ENCODE measurements around the gene LAMTOR5. TPM values are rescaled to one million over a fixed set of nuclear protein-coding genes. Genes with fewer than 3 reads are reported as not detected.
"Not testable (repeated sequence)": the region's sequence is repeated elsewhere in the genome, so short reads cannot be mapped to it uniquely, and the experiment has no call there.

The LAMTOR5 gene
- total RNA-seq, 1 donor from 2014 or later, result 266 TPM

DNA sequence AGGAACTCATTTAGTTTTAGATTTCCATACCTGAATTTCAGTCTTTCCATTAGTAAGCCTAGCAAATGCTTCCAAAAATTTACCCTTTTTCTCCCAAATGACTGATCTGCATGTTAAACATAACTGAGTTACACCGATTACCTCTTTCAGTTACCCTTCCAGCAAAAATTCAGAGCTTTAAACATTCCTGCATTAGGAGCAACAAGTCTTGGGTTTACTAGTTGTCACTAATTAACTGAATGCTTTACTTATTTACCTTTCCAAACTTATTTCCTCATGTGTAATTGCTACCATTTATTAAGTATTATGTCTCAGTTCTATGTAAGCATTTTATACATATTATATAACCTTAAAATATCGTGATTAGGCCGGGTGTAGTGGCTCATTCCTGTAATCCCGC, 3.1 kb downstream of the LAMTOR5 start:
- Histone ChIP-seq H3K4me1 (peaks cover 42% of the 10 kb centered on the region), H3K27me3 (ENCODE audit: low read depth) (no peaks in the 10 kb centered on the region), H3K4me3 (no peak overlapping the region), H3K36me3 (peaks cover 65% of the 10 kb centered on the region), H3K27ac (replicated peaks) (no peak overlapping the region), H3K9me3 (replicated peaks) (no peaks in the 10 kb centered on the region)
- no peak for DNase-seq
- intact Hi-C loops (cut with micrococcal nuclease), result loop anchor here (5.0 kb wide), 1 partner anchor 57 kb away; no protein-coding TSS in a partner anchor
- TF ChIP-seq, protein P1, sequence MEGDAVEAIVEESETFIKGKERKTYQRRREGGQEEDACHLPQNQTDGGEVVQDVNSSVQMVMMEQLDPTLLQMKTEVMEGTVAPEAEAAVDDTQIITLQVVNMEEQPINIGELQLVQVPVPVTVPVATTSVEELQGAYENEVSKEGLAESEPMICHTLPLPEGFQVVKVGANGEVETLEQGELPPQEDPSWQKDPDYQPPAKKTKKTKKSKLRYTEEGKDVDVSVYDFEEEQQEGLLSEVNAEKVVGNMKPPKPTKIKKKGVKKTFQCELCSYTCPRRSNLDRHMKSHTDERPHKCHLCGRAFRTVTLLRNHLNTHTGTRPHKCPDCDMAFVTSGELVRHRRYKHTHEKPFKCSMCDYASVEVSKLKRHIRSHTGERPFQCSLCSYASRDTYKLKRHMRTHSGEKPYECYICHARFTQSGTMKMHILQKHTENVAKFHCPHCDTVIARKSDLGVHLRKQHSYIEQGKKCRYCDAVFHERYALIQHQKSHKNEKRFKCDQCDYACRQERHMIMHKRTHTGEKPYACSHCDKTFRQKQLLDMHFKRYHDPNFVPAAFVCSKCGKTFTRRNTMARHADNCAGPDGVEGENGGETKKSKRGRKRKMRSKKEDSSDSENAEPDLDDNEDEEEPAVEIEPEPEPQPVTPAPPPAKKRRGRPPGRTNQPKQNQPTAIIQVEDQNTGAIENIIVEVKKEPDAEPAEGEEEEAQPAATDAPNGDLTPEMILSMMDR (IDR thresholded peaks at IDR 0.05; ENCODE audit: borderline replicate concordance), result no peak

DNA sequence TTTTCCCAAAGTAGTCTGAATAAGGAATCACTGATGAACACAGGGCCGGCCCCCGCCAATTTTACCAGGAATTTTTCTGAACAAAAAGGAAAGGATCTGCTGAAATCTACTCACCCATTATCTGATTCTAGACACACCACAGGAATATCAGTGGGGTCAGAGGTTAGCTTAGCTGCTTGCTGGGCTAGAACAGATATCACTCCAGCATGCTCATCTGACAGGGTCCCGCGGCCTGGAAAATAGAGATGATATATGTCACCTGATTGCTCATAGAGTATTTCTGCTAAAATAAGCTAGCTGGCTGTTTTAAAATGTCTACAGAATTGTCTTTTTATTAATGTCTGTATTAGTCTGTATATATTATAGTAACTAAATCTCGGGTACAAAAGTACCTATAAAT, 3.7 kb downstream of the LAMTOR5 start:
- intact Hi-C loops (cut with micrococcal nuclease), result loop anchor here (5.0 kb wide), 1 partner anchor 57 kb away; no protein-coding TSS in a partner anchor
- H3K9me3 ChIP-seq (replicated peaks), result no peaks in the 10 kb centered on the region
- H3K27me3 ChIP-seq (ENCODE audit: low read depth), result no peaks in the 10 kb centered on the region
- no peak overlapping the region for H3K27ac ChIP-seq (replicated peaks)
- no peak overlapping the region for H3K4me3 ChIP-seq
- TF ChIP-seq, protein P1 (IDR thresholded peaks at IDR 0.05; ENCODE audit: borderline replicate concordance), result no peak
- DNase-seq, result no peak
- peaks cover 71% of the 10 kb centered on the region for H3K36me3 ChIP-seq
- peaks cover 40% of the 10 kb centered on the region for H3K4me1 ChIP-seq

DNA sequence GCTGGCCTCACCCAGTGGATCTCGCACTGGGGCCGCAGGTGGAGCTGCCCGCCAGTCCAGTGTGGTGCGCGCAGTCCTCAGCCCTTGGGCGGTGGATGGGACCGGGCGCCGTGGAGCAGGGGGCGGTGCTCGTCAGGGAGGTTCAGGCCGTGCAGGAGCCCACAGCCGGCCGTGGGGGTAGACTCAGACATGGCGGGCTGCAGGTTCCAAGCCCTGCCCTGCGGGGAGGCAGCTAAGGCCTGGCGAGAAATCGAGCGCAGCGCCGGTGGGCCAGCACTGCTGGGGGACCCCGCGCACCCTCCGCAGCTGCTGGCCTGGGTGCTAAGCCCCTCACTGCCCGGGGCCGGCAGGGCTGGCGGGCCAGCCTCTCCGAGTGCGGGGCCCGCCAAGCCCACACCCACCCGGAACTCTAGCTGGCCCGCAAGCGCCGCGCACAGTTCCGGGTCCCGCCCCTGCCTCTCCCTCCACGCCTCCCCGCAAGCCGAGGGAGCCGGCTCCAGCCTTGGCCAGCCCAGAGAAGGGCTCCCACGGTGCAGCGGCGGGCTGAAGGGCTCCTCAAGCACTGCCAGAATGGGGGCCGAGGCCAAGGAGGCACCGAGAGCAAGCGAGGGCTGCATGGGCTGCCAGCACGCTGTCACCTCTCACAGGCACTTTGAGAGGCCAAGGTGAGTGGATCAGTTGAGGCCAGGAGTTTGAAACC, 11.1 kb downstream of the LAMTOR5 start:
- H3K4me1 ChIP-seq; intact Hi-C loops (cut with micrococcal nuclease); H3K27me3 ChIP-seq (ENCODE audit: low read depth); DNase-seq; H3K27ac ChIP-seq (replicated peaks); H3K9me3 ChIP-seq (replicated peaks); H3K4me3 ChIP-seq: not testable (repeated sequence)
- H3K36me3 ChIP-seq, result peaks cover 54% of the 10 kb centered on the region

DNA sequence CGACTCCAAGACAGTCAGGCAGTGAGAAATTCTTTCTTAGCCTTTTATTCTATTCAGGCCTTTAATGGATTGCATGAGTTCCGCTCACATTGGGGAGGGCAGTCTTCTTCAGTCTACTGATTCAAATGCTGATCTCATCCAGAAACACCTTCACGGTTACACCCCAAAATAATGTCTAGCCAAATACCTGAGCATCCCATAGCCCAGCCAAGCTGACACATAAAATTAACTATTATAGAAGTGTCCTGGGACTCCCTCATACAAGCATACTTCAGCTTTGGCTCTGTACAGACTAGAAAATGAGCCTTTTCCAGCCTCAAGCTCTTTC, 13.0 kb downstream of the LAMTOR5 start:
- Histone ChIP-seq H3K36me3 (peaks cover 34% of the 10 kb centered on the region), H3K4me1 (no peaks in the 10 kb centered on the region), H3K4me3 (no peak overlapping the region), H3K27me3 (ENCODE audit: low read depth) (no peaks in the 10 kb centered on the region), H3K9me3 (replicated peaks) (no peaks in the 10 kb centered on the region), H3K27ac (replicated peaks) (no peak overlapping the region)
- DNase-seq, result no peak
- TF ChIP-seq, protein P1 (IDR thresholded peaks at IDR 0.05; ENCODE audit: borderline replicate concordance), result no peak
- intact Hi-C loops (cut with micrococcal nuclease), result no loop called here

DNA sequence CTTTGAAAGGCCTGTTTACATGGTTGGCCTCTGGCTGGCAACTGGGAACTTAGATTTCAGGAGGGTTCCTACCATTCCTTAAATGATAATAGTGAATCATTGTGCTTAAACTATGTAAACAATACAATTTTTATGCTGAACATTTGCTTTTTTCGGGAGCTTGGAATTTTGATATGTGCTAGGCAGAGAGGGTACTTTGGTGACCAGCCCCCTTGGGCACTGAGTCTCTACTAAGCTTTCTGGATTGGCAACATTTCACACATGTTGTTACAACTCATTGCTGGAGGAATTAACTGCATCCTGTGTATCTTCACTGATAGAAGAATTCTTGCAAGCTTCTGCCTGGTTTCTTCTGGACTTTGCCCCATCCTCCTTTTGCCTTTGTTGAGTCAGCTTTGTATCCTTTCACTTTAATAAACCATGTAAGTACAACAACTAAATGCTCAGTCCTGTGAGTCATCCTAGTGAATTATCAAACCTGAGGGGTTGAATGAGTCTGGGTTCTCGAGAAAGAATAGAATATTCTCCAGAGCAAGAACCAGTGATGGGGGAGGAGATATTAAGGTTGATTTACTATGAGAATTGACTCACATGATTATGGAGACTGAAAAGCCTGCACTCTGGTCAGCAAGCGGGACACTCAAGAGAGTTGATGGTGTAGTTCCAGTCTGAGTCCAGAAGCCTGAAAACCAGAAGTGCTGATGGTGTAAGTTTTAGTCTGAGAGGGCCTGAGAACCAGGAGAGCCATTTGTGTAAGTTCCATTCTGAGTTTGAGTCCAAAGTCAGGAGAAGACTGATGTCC, 13.6 kb downstream of the LAMTOR5 start:
- Histone ChIP-seq H3K9me3 (replicated peaks) (no peaks in the 10 kb centered on the region), H3K27me3 (ENCODE audit: low read depth) (no peaks in the 10 kb centered on the region), H3K36me3 (peaks cover 28% of the 10 kb centered on the region), H3K27ac (replicated peaks) (no peak overlapping the region), H3K4me3 (no peak overlapping the region), H3K4me1 (peaks cover 3% of the 10 kb centered on the region)
- TF ChIP-seq, protein P1 (IDR thresholded peaks at IDR 0.05; ENCODE audit: borderline replicate concordance), result no peak
- no peak for DNase-seq
- intact Hi-C loops (cut with micrococcal nuclease), result no loop called here

DNA sequence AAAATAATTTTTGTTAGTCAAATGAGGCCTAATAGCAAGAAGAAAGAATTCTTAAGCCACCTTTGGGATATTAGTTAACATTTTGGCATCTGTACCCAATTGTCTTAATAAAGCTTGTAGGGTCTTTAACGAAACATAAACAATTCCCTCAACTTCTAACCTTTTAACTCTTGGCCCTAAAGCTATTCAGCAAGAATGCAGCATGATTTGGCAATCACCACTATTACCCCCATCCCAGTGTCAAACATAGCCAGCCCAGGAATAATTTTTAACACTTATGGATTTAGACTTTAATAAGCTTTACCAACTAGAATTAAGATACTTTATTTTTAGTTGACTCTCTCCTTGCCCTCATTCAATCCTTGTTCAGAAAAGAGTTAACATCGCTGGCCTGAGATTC, 14.2 kb downstream of the LAMTOR5 start:
- no peak for DNase-seq
- peaks cover 9% of the 10 kb centered on the region for H3K4me1 ChIP-seq
- no peak overlapping the region for H3K27ac ChIP-seq (replicated peaks)
- peaks cover 24% of the 10 kb centered on the region for H3K36me3 ChIP-seq
- no peaks in the 10 kb centered on the region for H3K9me3 ChIP-seq (replicated peaks)
- intact Hi-C loops (cut with micrococcal nuclease), result no loop called here
- no peak overlapping the region for H3K4me3 ChIP-seq
- H3K27me3 ChIP-seq (ENCODE audit: low read depth), result no peaks in the 10 kb centered on the region
- TF ChIP-seq, protein P1 (IDR thresholded peaks at IDR 0.05; ENCODE audit: borderline replicate concordance), result no peak

Data from left ventricle myocardium inferior (tissue), 1 donor.